Measurements from ENCODE around the gene TRIM38.

Gene TRIM38

GRCh38 chr6:26028212-26028745 is 65.7 kb downstream of the TRIM38 start:
- DNase-seq, result no peak
- no peaks in the 10 kb centered on the region for H3K27me3 ChIP-seq (ENCODE audit: insufficient read depth, low read length, poor library complexity)
- peaks cover 6% of the 10 kb centered on the region for H3K4me1 ChIP-seq (ENCODE audit: control insufficient read depth, low read depth, low read length)
- H3K9ac ChIP-seq (ENCODE audit: low read length), result peak overlapping the region; percentile 80
- peak overlapping the region; percentile 83 for H3K56ac ChIP-seq (ENCODE audit: low read length)
- H3K4me2 ChIP-seq (ENCODE audit: low read length), result peak overlapping the region; percentile 1
- peak overlapping the region; percentile 100 for H2BK15ac ChIP-seq (replicated peaks; ENCODE audit: low read depth)
- no peaks in the 10 kb centered on the region for H3K36me3 ChIP-seq (ENCODE audit: control insufficient read depth, insufficient read depth, low read length)
- H4K5ac ChIP-seq (ENCODE audit: low read length), result no peak overlapping the region
- H3K27ac ChIP-seq (ENCODE audit: low read depth, low read length), result peak overlapping the region; percentile 89
- no peak overlapping the region for H3K4me3 ChIP-seq (ENCODE audit: low read length)
- H3K79me2 ChIP-seq (ENCODE audit: control insufficient read depth, insufficient read depth, low read length), result no peaks in the 10 kb centered on the region
- H3K18ac ChIP-seq (ENCODE audit: low read length), result peak overlapping the region; percentile 97
- H2BK5ac ChIP-seq (ENCODE audit: low read length), result peak overlapping the region; percentile 72
- peak overlapping the region; percentile 91 for H3K4ac ChIP-seq (ENCODE audit: low read depth, low read length)
- no peaks in the 10 kb centered on the region for H3K79me1 ChIP-seq (ENCODE audit: low read length)
- WGBS (ENCODE audit: extremely low coverage, insufficient coverage, low lambda C conversion rate), result no CpG with 5 or more reads among the region's 6 CpGs
- no peak overlapping the region for H3K23ac ChIP-seq (ENCODE audit: low read length)
- peak overlapping the region; percentile 76 for H2BK120ac ChIP-seq (ENCODE audit: low read depth, low read length)
- no peak overlapping the region for H2AK5ac ChIP-seq (ENCODE audit: low read length)
- H4K8ac ChIP-seq (ENCODE audit: low read depth, low read length), result no peak overlapping the region

DNA sequence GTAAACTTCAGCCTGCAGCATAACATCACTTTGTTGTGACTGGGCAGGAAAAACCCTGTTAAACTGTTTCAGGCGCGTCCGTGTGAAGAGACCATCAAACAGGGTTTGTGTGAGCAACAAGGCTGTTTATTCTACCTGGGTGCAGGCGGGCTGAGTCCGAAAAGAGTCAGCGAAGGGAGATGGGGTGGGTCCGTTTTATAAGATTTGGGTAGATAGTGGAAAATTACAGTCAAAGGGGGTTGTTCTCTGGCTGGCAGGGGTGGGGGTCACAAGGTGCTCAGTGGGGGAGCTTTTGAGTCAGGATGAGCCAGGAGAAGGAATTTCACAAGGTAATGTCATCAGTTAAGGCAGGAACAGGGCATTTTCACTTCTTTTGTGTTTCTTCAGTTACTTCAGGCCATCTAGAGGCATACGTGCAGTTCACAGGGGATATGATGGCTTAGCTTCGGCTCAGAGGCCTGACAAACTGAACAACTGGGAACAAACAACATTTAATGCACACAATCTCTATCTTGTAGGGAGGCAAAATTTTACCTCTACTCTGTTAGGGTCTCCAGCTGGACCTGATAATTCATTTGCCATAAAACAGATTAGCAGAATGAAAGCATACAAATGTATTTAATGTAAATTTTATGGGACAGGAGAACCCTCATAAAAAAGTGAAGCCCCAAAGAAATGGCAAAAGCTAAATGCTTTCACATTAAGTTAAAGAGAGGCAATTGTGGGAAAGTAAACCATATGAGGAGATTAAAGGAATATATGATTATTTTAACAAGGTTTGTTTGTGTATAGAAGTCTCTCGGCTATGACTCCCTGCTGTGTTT is 66.4 kb downstream of the TRIM38 start:
- peak overlapping the region; percentile 76 for H2BK120ac ChIP-seq (ENCODE audit: low read depth, low read length)
- peak overlapping the region; percentile 89 for H3K27ac ChIP-seq (ENCODE audit: low read depth, low read length)
- no peak overlapping the region for H3K4me3 ChIP-seq (ENCODE audit: low read length)
- no peaks in the 10 kb centered on the region for H3K36me3 ChIP-seq (ENCODE audit: control insufficient read depth, insufficient read depth, low read length)
- peak overlapping the region; percentile 80 for H3K9ac ChIP-seq (ENCODE audit: low read length)
- H3K56ac ChIP-seq (ENCODE audit: low read length), result peak overlapping the region; percentile 83
- H4K8ac ChIP-seq (ENCODE audit: low read depth, low read length), result no peak overlapping the region
- H2AK5ac ChIP-seq (ENCODE audit: low read length), result no peak overlapping the region
- H3K79me1 ChIP-seq (ENCODE audit: low read length), result no peaks in the 10 kb centered on the region
- WGBS (ENCODE audit: extremely low coverage, insufficient coverage, low lambda C conversion rate), result no CpG with 5 or more reads among the region's 10 CpGs
- peak overlapping the region; percentile 1 for H3K4me2 ChIP-seq (ENCODE audit: low read length)
- H4K5ac ChIP-seq (ENCODE audit: low read length), result no peak overlapping the region
- H3K79me2 ChIP-seq (ENCODE audit: control insufficient read depth, insufficient read depth, low read length), result no peaks in the 10 kb centered on the region
- H3K27me3 ChIP-seq (ENCODE audit: insufficient read depth, low read length, poor library complexity), result no peaks in the 10 kb centered on the region
- DNase-seq, result peak; percentile 91
- no peak overlapping the region for H3K23ac ChIP-seq (ENCODE audit: low read length)
- H2BK5ac ChIP-seq (ENCODE audit: low read length), result peak overlapping the region; percentile 72
- peak overlapping the region; percentile 91 for H3K4ac ChIP-seq (ENCODE audit: low read depth, low read length)
- peak overlapping the region; percentile 87 for H2BK15ac ChIP-seq (replicated peaks; ENCODE audit: low read depth)
- H3K4me1 ChIP-seq (ENCODE audit: control insufficient read depth, low read depth, low read length), result peaks cover 2% of the 10 kb centered on the region
- peak overlapping the region; percentile 97 for H3K18ac ChIP-seq (ENCODE audit: low read length)

DNA sequence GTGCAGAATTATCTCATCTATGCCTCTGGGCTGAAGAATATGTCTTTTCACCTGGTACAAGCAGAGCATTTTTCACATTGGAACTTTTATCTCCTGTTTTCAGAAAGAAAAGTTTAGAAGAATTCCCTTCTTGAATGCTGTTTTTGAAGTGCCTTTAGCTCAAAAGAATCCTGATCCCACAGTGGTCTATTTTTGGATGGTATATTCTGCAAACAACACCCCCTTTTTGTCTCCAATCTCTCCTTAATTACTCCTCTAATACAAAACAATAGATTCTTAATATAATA is 66.9 kb downstream of the TRIM38 start:
- Histone ChIP-seq H3K36me3 (ENCODE audit: control insufficient read depth, insufficient read depth, low read length) (no peaks in the 10 kb centered on the region), H3K23ac (ENCODE audit: low read length) (no peak overlapping the region), H3K27me3 (ENCODE audit: insufficient read depth, low read length, poor library complexity) (no peaks in the 10 kb centered on the region), H2AK5ac (ENCODE audit: low read length) (no peak overlapping the region), H3K9ac (ENCODE audit: low read length) (peak overlapping the region; percentile 50), H2BK5ac (ENCODE audit: low read length) (no peak overlapping the region), H3K79me1 (ENCODE audit: low read length) (no peaks in the 10 kb centered on the region), H3K27ac (ENCODE audit: low read depth, low read length) (peak overlapping the region; percentile 78), H3K79me2 (ENCODE audit: control insufficient read depth, insufficient read depth, low read length) (no peaks in the 10 kb centered on the region), H4K8ac (ENCODE audit: low read depth, low read length) (no peak overlapping the region), H3K56ac (ENCODE audit: low read length) (peak overlapping the region; percentile 40), H2BK15ac (replicated peaks; ENCODE audit: low read depth) (no peak overlapping the region), H3K4ac (ENCODE audit: low read depth, low read length) (no peak overlapping the region), H3K4me2 (ENCODE audit: low read length) (no peak overlapping the region), H3K4me3 (ENCODE audit: low read length) (no peak overlapping the region), H3K18ac (ENCODE audit: low read length) (no peak overlapping the region), H3K4me1 (ENCODE audit: control insufficient read depth, low read depth, low read length) (peaks cover 2% of the 10 kb centered on the region), H4K5ac (ENCODE audit: low read length) (no peak overlapping the region), H2BK120ac (ENCODE audit: low read depth, low read length) (no peak overlapping the region)
- DNase-seq, result no peak

GRCh38 chr6:26029857-26030653 is 67.5 kb downstream of the TRIM38 start:
- Histone ChIP-seq H2AK5ac (ENCODE audit: low read length) (peak overlapping the region; percentile 65), H3K9ac (ENCODE audit: low read length) (peak overlapping the region; percentile 60), H3K4me3 (ENCODE audit: low read length) (no peak overlapping the region), H3K79me1 (ENCODE audit: low read length) (no peaks in the 10 kb centered on the region), H2BK15ac (replicated peaks; ENCODE audit: low read depth) (no peak overlapping the region), H3K27ac (ENCODE audit: low read depth, low read length) (peak overlapping the region; percentile 77), H4K8ac (ENCODE audit: low read depth, low read length) (no peak overlapping the region), H3K27me3 (ENCODE audit: insufficient read depth, low read length, poor library complexity) (no peaks in the 10 kb centered on the region), H3K56ac (ENCODE audit: low read length) (peak overlapping the region; percentile 73), H3K4me2 (ENCODE audit: low read length) (peak overlapping the region; percentile 14), H3K79me2 (ENCODE audit: control insufficient read depth, insufficient read depth, low read length) (no peaks in the 10 kb centered on the region), H4K5ac (ENCODE audit: low read length) (no peak overlapping the region), H3K36me3 (ENCODE audit: control insufficient read depth, insufficient read depth, low read length) (no peaks in the 10 kb centered on the region), H2BK120ac (ENCODE audit: low read depth, low read length) (peak overlapping the region; percentile 56), H3K4me1 (ENCODE audit: control insufficient read depth, low read depth, low read length) (peaks cover 5% of the 10 kb centered on the region), H3K23ac (ENCODE audit: low read length) (no peak overlapping the region), H2BK5ac (ENCODE audit: low read length) (peak overlapping the region; percentile 61), H3K4ac (ENCODE audit: low read depth, low read length) (peak overlapping the region; percentile 91), H3K18ac (ENCODE audit: low read length) (no peak overlapping the region)
- DNase-seq, result no peak
- WGBS (ENCODE audit: extremely low coverage, insufficient coverage, low lambda C conversion rate), result 100% methylated on average over 1 of the region's 7 CpGs

GRCh38 chr6:26030716-26031115 is 68.1 kb downstream of the TRIM38 start:
- Histone ChIP-seq H3K79me1 (ENCODE audit: low read length) (no peaks in the 10 kb centered on the region), H3K4me3 (ENCODE audit: low read length) (no peak overlapping the region), H3K9ac (ENCODE audit: low read length) (peak overlapping the region; percentile 72), H2BK15ac (replicated peaks; ENCODE audit: low read depth) (no peak overlapping the region), H3K27ac (ENCODE audit: low read depth, low read length) (no peak overlapping the region), H3K23ac (ENCODE audit: low read length) (no peak overlapping the region), H4K5ac (ENCODE audit: low read length) (no peak overlapping the region), H3K4me1 (ENCODE audit: control insufficient read depth, low read depth, low read length) (peaks cover 5% of the 10 kb centered on the region), H3K4ac (ENCODE audit: low read depth, low read length) (no peak overlapping the region), H3K27me3 (ENCODE audit: insufficient read depth, low read length, poor library complexity) (no peaks in the 10 kb centered on the region), H3K79me2 (ENCODE audit: control insufficient read depth, insufficient read depth, low read length) (no peaks in the 10 kb centered on the region), H3K18ac (ENCODE audit: low read length) (no peak overlapping the region), H2AK5ac (ENCODE audit: low read length) (no peak overlapping the region), H3K4me2 (ENCODE audit: low read length) (peak overlapping the region; percentile 15), H2BK5ac (ENCODE audit: low read length) (no peak overlapping the region), H3K56ac (ENCODE audit: low read length) (peak overlapping the region; percentile 59), H3K36me3 (ENCODE audit: control insufficient read depth, insufficient read depth, low read length) (no peaks in the 10 kb centered on the region), H2BK120ac (ENCODE audit: low read depth, low read length) (no peak overlapping the region), H4K8ac (ENCODE audit: low read depth, low read length) (no peak overlapping the region)
- no CpG with 5 or more reads among the region's 3 CpGs for WGBS (ENCODE audit: extremely low coverage, insufficient coverage, low lambda C conversion rate)
- no peak for DNase-seq
